Ascending aorta (tissue), 2 donors: Measurements from ENCODE around the gene ITGB5. TPM values are rescaled to one million over a fixed set of nuclear protein-coding genes. Genes with fewer than 3 reads are reported as not detected.

ENCODE experiments used
- DNase-seq, 2 donors: peaks; one replicate each; pipeline ENCODE4 v3.0.0-alpha.2; 2019; ENCODE audit warnings: low spot score in 2 of 2
- H3K27ac ChIP-seq, 2 donors: fragments of 200-600 bp; sonication (generic); one replicate each; pipeline ENCODE4 v1.5.1; 2016 to 2017; ENCODE audit warnings: mild to moderate bottlenecking in 1 of 2
- H3K27me3 ChIP-seq: fragments of 200-600 bp; sonication (generic); one replicate; pipeline ENCODE4 v1.5.1; 2017
- H3K36me3 ChIP-seq, 2 donors: fragments of 200-600 bp; sonication (generic); one replicate each; pipeline ENCODE4 v1.5.1; 2016
- H3K4me1 ChIP-seq, 2 donors: fragments of 200-600 bp; sonication (generic); one replicate each; pipeline ENCODE4 v1.5.1; 2016 to 2017; ENCODE audit warnings: mild to moderate bottlenecking in 1 of 2
- H3K4me3 ChIP-seq, 2 donors: fragments of 200-600 bp; sonication (generic); one replicate each; pipeline ENCODE4 v1.5.1; 2016 to 2017; ENCODE audit warnings: mild to moderate bottlenecking in 1 of 2
- H3K9me3 ChIP-seq, 2 donors: fragments of 200-600 bp; sonication (generic); one replicate each; pipeline ENCODE4 v1.5.1; 2016
- CTCF ChIP-seq, 3 experiments: fragments of 200-600 bp in 2 of 3; fragments of 450-650 bp in 1 of 3; sonication (generic) in 2 of 3; IDR thresholded peaks; one replicate each; pipeline ENCODE4 v1.5.1; 2016 to 2019; ENCODE audit warnings: antibody characterized with exemption in 3 of 3, mild to moderate bottlenecking in 1 of 3, moderate library complexity in 1 of 3
- intact Hi-C: fragments of 100-400 bp; cut with DNase I; formaldehyde crosslinking; loops from one replicate; pipeline ENCODE4 v1.15.1; 2023
- total RNA-seq: library from RNA; depleted of rRNA; stranded (reverse); fragments of >200 nt; gene quantifications from one replicate; pipeline ENCODE4 v1.1.0, GENCODE V29; 2016

The ITGB5 gene
- total RNA-seq, 1 donor from 2014 or later, result 595 TPM

GRCh38 chr3:124851905-124852304, 35.3 kb downstream of the ITGB5 start:
- peaks cover 6 to 25% of the 10 kb centered on the region in 2 donors for H3K36me3 ChIP-seq
- no peak for TF ChIP-seq CTCF (IDR thresholded peaks at IDR 0.05)
- peak in 1 of 2 donors; percentile 54 for DNase-seq

GRCh38 chr3:124851136-124851535, 36.0 kb downstream of the ITGB5 start:
- H3K4me1 ChIP-seq, result peaks cover 6 to 47% of the 10 kb centered on the region in 2 donors
- intact Hi-C loops, result no loop called here
- H3K27ac ChIP-seq, result peak overlapping the region; percentile 82 to 86
- H3K36me3 ChIP-seq, result peaks cover 6 to 30% of the 10 kb centered on the region in 2 donors
- TF ChIP-seq CTCF (IDR thresholded peaks at IDR 0.05), result no peak
- peak in 1 of 2 donors; percentile 34 for DNase-seq
- peak overlapping the region in 1 of 2 donors; percentile 7 for H3K4me3 ChIP-seq
- H3K9me3 ChIP-seq, result no peaks in the 10 kb centered on the region
- no peaks in the 10 kb centered on the region for H3K27me3 ChIP-seq

More at GRCh38 chr3:124851905-124852304, 35.3 kb downstream of the ITGB5 start:
- Histone ChIP-seq H3K4me1 (peaks cover 6 to 41% of the 10 kb centered on the region in 2 donors), H3K27ac (peak overlapping the region; percentile 82 to 86), H3K9me3 (no peaks in the 10 kb centered on the region), H3K4me3 (peak overlapping the region in 1 of 2 donors; percentile 42), H3K27me3 (no peaks in the 10 kb centered on the region)
- intact Hi-C loops, result loop anchor here (2.0 kb wide), 1 partner anchor 35 kb away; the partner anchor contains the start of gene ITGB5

GRCh38 chr3:124850633-124851032, 36.5 kb downstream of the ITGB5 start:
- DNase-seq, result peak in 1 of 2 donors; percentile 84
- no peaks in the 10 kb centered on the region for H3K9me3 ChIP-seq
- no peaks in the 10 kb centered on the region for H3K27me3 ChIP-seq
- peak in 1 of 3 experiments; percentile 8 for TF ChIP-seq CTCF (IDR thresholded peaks at IDR 0.05)
- H3K4me3 ChIP-seq, result peak overlapping the region in 1 of 2 donors; percentile 7
- peaks cover 10 to 52% of the 10 kb centered on the region in 2 donors for H3K4me1 ChIP-seq
- intact Hi-C loops, result no loop called here
- peaks cover 6 to 26% of the 10 kb centered on the region in 2 donors for H3K36me3 ChIP-seq
- H3K27ac ChIP-seq, result peak overlapping the region; percentile 82 to 86

- Histone ChIP-seq H3K27ac (peak overlapping the region; percentile 82 to 86), H3K27me3 (no peaks in the 10 kb centered on the region), H3K36me3 (peaks cover 5 to 24% of the 10 kb centered on the region in 2 donors), H3K4me3 (no peak overlapping the region), H3K4me1 (peaks cover 10 to 57% of the 10 kb centered on the region in 2 donors), H3K9me3 (no peaks in the 10 kb centered on the region)
- TF ChIP-seq CTCF (IDR thresholded peaks at IDR 0.05), result no peak
- intact Hi-C loops, result no loop called here
- peak in 1 of 2 donors; percentile 55 for DNase-seq
Observed at GRCh38 chr3:124850212-124850611, 37.0 kb downstream of the ITGB5 start.

GRCh38 chr3:124848300-124848699, 38.9 kb downstream of the ITGB5 start:
- Histone ChIP-seq H3K27ac (peak overlapping the region; percentile 82 to 86), H3K27me3 (no peaks in the 10 kb centered on the region), H3K9me3 (no peaks in the 10 kb centered on the region), H3K4me3 (no peak overlapping the region), H3K4me1 (peaks cover 24 to 73% of the 10 kb centered on the region in 2 donors), H3K36me3 (peaks cover 2 to 24% of the 10 kb centered on the region in 2 donors)
- intact Hi-C loops, result no loop called here
- DNase-seq, result peak in 1 of 2 donors; percentile 61
- no peak for TF ChIP-seq CTCF (IDR thresholded peaks at IDR 0.05)
